NCI-H460 (cell line): Measurements from ENCODE around the gene UAP1. TPM values are rescaled to one million over a fixed set of nuclear protein-coding genes. Genes with fewer than 3 reads are reported as not detected.

Experiments
- small RNA-seq, 2 experiments: library from RNA; depleted of rRNA; stranded (forward); fragments of <200 nt; gene quantifications; one replicate each; pipeline ENCODE3, GENCODE V24; 2014
- total RNA-seq: library from RNA; depleted of rRNA; stranded (reverse); fragments of >200 nt; shearing (Covaris generic); gene quantifications from 2 replicates; pipeline ENCODE4 v1.2.3, GENCODE V29; 2014; rRNA removed

Gene UAP1
- total RNA-seq, 1 experiment from 2014 or later = 53.8 TPM

Small RNA genes within 50 kb of the gene (small RNA-seq; reads per million reads assigned to genes)
- 0 reads per million in 2 experiments for gene UQCRBP2

Other genes with a start within 250 kb of the UAP1 start
- gene SPATA46, start 184.9 kb upstream of the UAP1 start, total RNA-seq = not detected in 2 replicates
- gene C1orf226, start 180.0 kb upstream of the UAP1 start, total RNA-seq = 0.07 and 0.12 TPM in 2 replicates
- not detected in 2 replicates for gene SH2D1B, start 149.6 kb upstream of the UAP1 start, total RNA-seq
- gene UHMK1, start 63.9 kb upstream of the UAP1 start, total RNA-seq = 97.9 and 110 TPM in 2 replicates
- gene DDR2, start 70.7 kb downstream of the UAP1 start, total RNA-seq = 0.61 and 0.77 TPM in 2 replicates
- 10.4 and 12.1 TPM in 2 replicates for gene HSD17B7, start 229.0 kb downstream of the UAP1 start, total RNA-seq